GM21825 (cell line): ENCODE measurements around the gene GPR78.

Experiments
- ATAC-seq: cut with Tn5 transposase; IDR thresholded peaks from one replicate; pipeline ENCODE4 v1.9.1; 2021; ENCODE audit warnings: mild to moderate bottlenecking, moderate library complexity; ENCODE audit not compliant: unreplicated experiment

The GPR78 gene

GRCh38 chr4:8580321-8581093, at the start of gene GPR78:
Gene GPR78 (plus strand): TSS chr4:8580392. CDS start chr4:8580983, 591 bp downstream.
- no peak for ATAC-seq

GRCh38 chr4:8532245-8532781, 47.9 kb upstream of the GPR78 start:
- ATAC-seq, result no peak

GRCh38 chr4:8533274-8533865, 46.8 kb upstream of the GPR78 start:
- ATAC-seq, result no peak

- peak; percentile 84 for ATAC-seq
Measured at GRCh38 chr4:8534129-8534528, 46.1 kb upstream of the GPR78 start.

- no peak for ATAC-seq
Measured at GRCh38 chr4:8534611-8535010, 45.6 kb upstream of the GPR78 start.

- ATAC-seq, result no peak
Measured at GRCh38 chr4:8536467-8536866, 43.7 kb upstream of the GPR78 start.

- ATAC-seq, result no peak
Measured at GRCh38 chr4:8537041-8537461, 43.1 kb upstream of the GPR78 start.

- ATAC-seq, result no peak
Measured at GRCh38 chr4:8538076-8538702, 42.0 kb upstream of the GPR78 start.

- no peak for ATAC-seq
Measured at GRCh38 chr4:8538703-8539567, 41.3 kb upstream of the GPR78 start.

GRCh38 chr4:8539661-8540060, 40.5 kb upstream of the GPR78 start:
- ATAC-seq, result no peak

- no peak for ATAC-seq
Measured at GRCh38 chr4:8540072-8540471, 40.1 kb upstream of the GPR78 start.

- ATAC-seq, result no peak
Measured at GRCh38 chr4:8540586-8540985, 39.6 kb upstream of the GPR78 start.

GRCh38 chr4:8540991-8541390, 39.2 kb upstream of the GPR78 start:
- no peak for ATAC-seq

GRCh38 chr4:8541981-8542715, 38.0 kb upstream of the GPR78 start:
- no peak for ATAC-seq

GRCh38 chr4:8542776-8543525, 37.2 kb upstream of the GPR78 start:
- ATAC-seq, result no peak

GRCh38 chr4:8543623-8544022, 36.6 kb upstream of the GPR78 start:
- no peak for ATAC-seq

GRCh38 chr4:8544282-8544681, 35.9 kb upstream of the GPR78 start:
- no peak for ATAC-seq

GRCh38 chr4:8544741-8545438, 35.3 kb upstream of the GPR78 start:
- ATAC-seq, result no peak

- ATAC-seq, result no peak
Measured at GRCh38 chr4:8545439-8545765, 34.8 kb upstream of the GPR78 start.
